ENCODE data around the gene SERPINB7.

Gene SERPINB7

GRCh38 chr18:63765837-63766236 is 9.4 kb upstream of the SERPINB7 start:
- DNase-seq (no peak), ATAC-seq (no peak)
- Mint-ChIP-seq H3K9me3 (peaks cover 6 to 12% of the 10 kb centered on the region in 2 donors), H3K27ac (no peak overlapping the region), H3K4me3 (no peak overlapping the region), H3K4me1 (no peaks in the 10 kb centered on the region), H3K27me3 (no peaks in the 10 kb centered on the region)

DNA sequence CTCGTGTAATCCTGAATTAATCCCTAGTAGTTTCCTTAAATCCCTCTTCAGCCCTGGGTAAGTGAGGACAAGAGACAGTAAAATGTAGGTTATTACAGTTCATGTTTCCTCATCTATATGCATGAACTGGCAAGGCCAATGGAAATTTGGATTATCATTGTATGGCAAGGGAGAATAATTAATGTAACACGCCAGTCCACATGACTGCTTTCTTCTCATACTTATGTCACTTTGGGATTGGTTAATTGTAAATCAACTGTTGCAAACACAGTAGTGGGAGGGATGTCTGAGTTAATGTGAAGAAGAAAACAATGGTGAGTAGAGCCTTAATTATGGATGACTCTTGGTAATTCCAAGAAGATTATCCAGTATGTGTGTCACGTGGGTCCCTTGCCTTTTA is 1.7 kb upstream of the SERPINB7 start:
- H3K9me3 Mint-ChIP-seq, result no peaks in the 10 kb centered on the region
- H3K27ac Mint-ChIP-seq, result no peak overlapping the region
- no peaks in the 10 kb centered on the region for H3K4me1 Mint-ChIP-seq
- H3K4me3 Mint-ChIP-seq, result no peak overlapping the region
- no peak for DNase-seq
- ATAC-seq, result no peak
- peaks cover 6% of the 10 kb centered on the region for H3K27me3 Mint-ChIP-seq

- ATAC-seq (no peak), DNase-seq (no peak)
- no peak overlapping the region for H3K27ac Mint-ChIP-seq
- no peaks in the 10 kb centered on the region for H3K4me1 Mint-ChIP-seq
- no peaks in the 10 kb centered on the region for H3K9me3 Mint-ChIP-seq
- H3K27me3 Mint-ChIP-seq, result peaks cover 6% of the 10 kb centered on the region
- no peak overlapping the region for H3K4me3 Mint-ChIP-seq
These were observed 707 bp upstream of the SERPINB7 start for GRCh38 chr18:63774511-63774910.

GRCh38 chr18:63779386-63779785 is 4.2 kb downstream of the SERPINB7 start:
- Mint-ChIP-seq H3K27me3 (no peaks in the 10 kb centered on the region), H3K4me1 (no peaks in the 10 kb centered on the region), H3K9me3 (no peaks in the 10 kb centered on the region), H3K27ac (no peak overlapping the region), H3K4me3 (no peak overlapping the region)
- ATAC-seq, result no peak
- DNase-seq, result no peak

DNA sequence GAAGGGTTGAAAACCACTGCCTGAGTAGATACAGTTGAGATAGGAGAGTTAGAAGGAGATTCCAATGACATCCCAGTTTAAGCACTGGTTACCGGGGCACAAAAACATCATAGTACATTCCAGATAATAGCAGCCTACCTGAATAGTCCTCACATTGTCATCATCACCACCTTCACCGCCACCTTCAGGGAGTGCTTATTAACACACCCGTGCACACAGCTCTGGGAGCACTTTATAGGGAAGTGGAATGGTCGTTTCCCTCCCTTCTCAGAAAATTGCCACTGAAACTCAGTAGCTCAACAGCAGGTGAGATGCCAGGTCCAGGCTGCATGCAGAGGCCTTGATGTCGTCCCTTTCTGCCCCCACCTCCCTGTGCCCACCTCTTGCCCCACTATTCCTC is 8.2 kb downstream of the SERPINB7 start:
- no peaks in the 10 kb centered on the region for H3K9me3 Mint-ChIP-seq
- no peak overlapping the region for H3K4me3 Mint-ChIP-seq
- no peaks in the 10 kb centered on the region for H3K27me3 Mint-ChIP-seq
- ATAC-seq, result no peak
- no peaks in the 10 kb centered on the region for H3K4me1 Mint-ChIP-seq
- no peak for DNase-seq
- no peak overlapping the region for H3K27ac Mint-ChIP-seq

GRCh38 chr18:63784787-63785452 is 9.7 kb downstream of the SERPINB7 start:
- Mint-ChIP-seq H3K9me3 (no peaks in the 10 kb centered on the region), H3K27ac (no peak overlapping the region), H3K27me3 (no peaks in the 10 kb centered on the region), H3K4me3 (no peak overlapping the region), H3K4me1 (no peaks in the 10 kb centered on the region)
- ATAC-seq, result no peak
- no peak for DNase-seq

DNA sequence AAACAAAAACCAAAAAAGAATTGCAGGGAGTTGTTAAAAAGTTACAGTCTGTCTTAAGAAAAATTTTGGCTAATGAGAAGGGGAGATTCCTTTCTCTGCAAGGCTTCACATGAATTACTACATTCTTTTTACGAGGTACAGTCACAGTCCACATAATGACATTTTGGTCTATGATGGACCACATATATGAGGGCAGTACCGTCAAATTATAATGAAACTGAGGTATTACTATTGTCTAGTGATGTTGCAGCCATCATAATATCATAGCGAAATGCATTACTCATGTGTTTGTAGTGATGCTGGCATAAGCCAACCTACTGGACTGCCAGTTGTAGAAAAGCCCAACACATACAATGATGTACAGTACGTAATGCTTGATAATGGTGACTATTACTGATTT is 12.5 kb downstream of the SERPINB7 start:
- Mint-ChIP-seq H3K4me3 (no peak overlapping the region), H3K27ac (no peak overlapping the region), H3K4me1 (no peaks in the 10 kb centered on the region), H3K9me3 (no peaks in the 10 kb centered on the region), H3K27me3 (no peaks in the 10 kb centered on the region)
- DNase-seq (no peak), ATAC-seq (no peak)

DNA sequence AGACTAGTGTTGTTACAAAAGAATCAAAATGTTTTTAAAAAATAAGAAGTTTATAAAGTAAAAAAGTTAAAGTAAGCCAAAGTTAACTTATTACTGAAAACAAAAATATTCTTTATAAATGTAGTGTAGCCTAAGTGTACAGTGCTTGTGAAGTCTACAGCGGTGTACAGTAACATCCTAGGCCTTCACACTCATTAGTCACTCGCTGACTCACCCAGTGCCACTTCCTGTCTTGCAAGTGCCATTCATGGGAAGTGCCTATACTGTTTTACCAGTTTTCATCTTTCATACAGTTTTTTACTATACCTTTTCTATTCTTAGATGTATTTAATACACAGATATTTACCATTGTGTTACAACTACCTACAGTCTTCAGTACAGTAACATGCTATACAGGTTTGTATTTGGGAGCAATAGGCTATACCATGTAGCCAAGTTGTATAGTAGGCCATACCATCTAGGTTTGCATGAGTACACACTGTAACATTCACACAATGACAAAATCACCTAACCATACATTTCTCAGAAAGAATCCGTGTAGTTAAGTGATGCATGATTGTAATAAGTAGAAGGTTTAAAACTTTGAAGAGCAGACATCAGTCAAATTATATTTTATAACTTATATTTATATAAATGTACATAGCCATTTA is 13.4 kb downstream of the SERPINB7 start:
- no peak overlapping the region for H3K4me3 Mint-ChIP-seq
- DNase-seq (peak; percentile 17 to 60), ATAC-seq (peak; percentile 100)
- H3K27ac Mint-ChIP-seq, result peak overlapping the region in 1 of 2 donors; percentile 53
- no peaks in the 10 kb centered on the region for H3K9me3 Mint-ChIP-seq
- no peaks in the 10 kb centered on the region for H3K27me3 Mint-ChIP-seq
- no peaks in the 10 kb centered on the region for H3K4me1 Mint-ChIP-seq

DNA sequence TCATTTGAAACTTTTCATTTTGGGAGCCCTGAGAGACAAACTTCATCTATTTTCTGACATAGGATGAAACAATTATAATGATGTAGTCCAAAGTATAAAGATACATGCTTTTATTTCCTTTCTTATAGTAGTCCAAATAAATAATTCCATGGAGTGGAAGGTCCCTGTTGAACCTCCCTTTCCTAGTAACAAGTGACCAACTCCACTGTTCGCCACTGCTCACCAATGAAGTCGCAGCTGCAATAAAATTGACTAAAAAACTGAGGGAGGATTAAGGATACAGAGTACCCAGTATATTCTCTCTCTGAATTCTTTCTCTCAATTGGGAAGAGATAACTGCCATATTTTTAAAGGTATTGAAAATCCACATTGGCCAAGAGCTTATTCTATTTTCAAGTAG is 14.1 kb downstream of the SERPINB7 start:
- ATAC-seq (no peak), DNase-seq (no peak)
- Mint-ChIP-seq H3K27ac (no peak overlapping the region), H3K4me1 (no peaks in the 10 kb centered on the region), H3K27me3 (no peaks in the 10 kb centered on the region), H3K4me3 (no peak overlapping the region), H3K9me3 (no peaks in the 10 kb centered on the region)

- Mint-ChIP-seq H3K27ac (no peak overlapping the region), H3K9me3 (no peaks in the 10 kb centered on the region), H3K4me1 (no peaks in the 10 kb centered on the region), H3K27me3 (no peaks in the 10 kb centered on the region), H3K4me3 (no peak overlapping the region)
- DNase-seq (no peak), ATAC-seq (no peak)
These were observed 20.4 kb downstream of the SERPINB7 start for GRCh38 chr18:63795606-63796005.

DNA sequence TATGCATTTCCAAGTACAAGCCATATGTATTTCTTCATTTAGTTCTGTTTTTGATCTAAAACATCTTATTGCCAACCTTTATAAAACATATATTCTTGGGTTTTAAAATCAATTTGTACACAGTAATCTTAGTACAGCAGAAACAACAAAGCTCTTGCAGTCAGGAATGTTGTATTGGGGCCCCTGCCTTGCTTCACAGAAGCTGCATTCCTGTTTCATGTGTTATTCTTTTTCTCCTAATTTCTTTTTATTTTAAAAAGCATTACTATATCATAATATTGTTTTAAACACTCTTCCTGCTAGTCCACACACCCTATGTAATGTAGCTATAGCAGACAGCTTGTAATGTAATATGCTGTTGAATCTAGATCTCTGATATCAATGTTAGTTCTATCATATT is 24.0 kb downstream of the SERPINB7 start:
- ATAC-seq (no peak), DNase-seq (no peak)
- Mint-ChIP-seq H3K4me1 (no peaks in the 10 kb centered on the region), H3K9me3 (no peaks in the 10 kb centered on the region), H3K4me3 (no peak overlapping the region), H3K27me3 (no peaks in the 10 kb centered on the region), H3K27ac (no peak overlapping the region)

- Mint-ChIP-seq H3K4me3 (no peak overlapping the region), H3K27ac (no peak overlapping the region), H3K27me3 (no peaks in the 10 kb centered on the region), H3K9me3 (no peaks in the 10 kb centered on the region), H3K4me1 (no peaks in the 10 kb centered on the region)
- no peak for ATAC-seq
- no peak for DNase-seq
These were observed 26.1 kb downstream of the SERPINB7 start for GRCh38 chr18:63801343-63801742.

GRCh38 chr18:63808125-63808524 is 32.9 kb downstream of the SERPINB7 start:
- Mint-ChIP-seq H3K4me1 (no peaks in the 10 kb centered on the region), H3K27ac (no peak overlapping the region), H3K4me3 (no peak overlapping the region), H3K9me3 (no peaks in the 10 kb centered on the region), H3K27me3 (peaks cover 17% of the 10 kb centered on the region)
- DNase-seq (no peak), ATAC-seq (no peak)

GRCh38 chr18:63817441-63818051 is 42.3 kb downstream of the SERPINB7 start:
- H3K4me1 Mint-ChIP-seq, result no peaks in the 10 kb centered on the region
- DNase-seq (no peak), ATAC-seq (no peak)
- H3K4me3 Mint-ChIP-seq, result no peak overlapping the region
- no peak overlapping the region for H3K27ac Mint-ChIP-seq
- H3K27me3 Mint-ChIP-seq, result peaks cover 24% of the 10 kb centered on the region
- H3K9me3 Mint-ChIP-seq, result peaks cover 22 to 26% of the 10 kb centered on the region in 2 donors

GRCh38 chr18:63818212-63818611 is 43.0 kb downstream of the SERPINB7 start:
- H3K27ac Mint-ChIP-seq, result peak overlapping the region in 1 of 2 donors; percentile 74
- peaks cover 26% of the 10 kb centered on the region for H3K27me3 Mint-ChIP-seq
- no peaks in the 10 kb centered on the region for H3K4me1 Mint-ChIP-seq
- peaks cover 22 to 26% of the 10 kb centered on the region in 2 donors for H3K9me3 Mint-ChIP-seq
- ATAC-seq (no peak), DNase-seq (no peak)
- no peak overlapping the region for H3K4me3 Mint-ChIP-seq

DNA sequence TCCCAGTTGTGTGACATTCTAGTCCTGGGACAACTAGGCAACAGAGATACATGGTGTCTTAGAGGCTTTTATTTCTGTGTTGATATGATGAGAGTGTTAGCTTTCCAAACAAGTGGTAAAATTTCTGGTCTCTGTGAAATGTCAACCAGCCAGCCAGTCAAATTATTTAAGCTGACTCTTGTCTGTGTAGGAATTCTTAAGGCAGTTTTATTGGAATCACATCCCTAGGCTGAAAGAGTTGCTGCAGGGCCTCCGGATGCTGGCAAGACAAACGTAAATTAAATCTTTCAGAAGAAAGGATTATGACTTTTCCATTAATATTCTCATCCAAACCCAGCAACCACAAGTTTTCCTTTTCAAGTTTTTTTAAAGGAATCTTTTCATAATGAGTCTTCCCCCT is 44.6 kb downstream of the SERPINB7 start:
- peaks cover 19 to 26% of the 10 kb centered on the region in 2 donors for H3K9me3 Mint-ChIP-seq
- no peak overlapping the region for H3K4me3 Mint-ChIP-seq
- H3K27ac Mint-ChIP-seq, result no peak overlapping the region
- ATAC-seq (no peak), DNase-seq (no peak)
- peaks cover 25% of the 10 kb centered on the region for H3K27me3 Mint-ChIP-seq
- no peaks in the 10 kb centered on the region for H3K4me1 Mint-ChIP-seq

All from stimulated activated naive CD8-positive, alpha-beta T cell treated with anti-CD3 and anti-CD28 coated beads, Interleukin-15, amount 100 ng/mL, for 72 hours (primary cell).